ENCODE measurements around the gene HOXA10.
A peak's percentile ranks its signal among the peaks of the same experiment; 100 is the strongest.

HOXA10 gene

DNA sequence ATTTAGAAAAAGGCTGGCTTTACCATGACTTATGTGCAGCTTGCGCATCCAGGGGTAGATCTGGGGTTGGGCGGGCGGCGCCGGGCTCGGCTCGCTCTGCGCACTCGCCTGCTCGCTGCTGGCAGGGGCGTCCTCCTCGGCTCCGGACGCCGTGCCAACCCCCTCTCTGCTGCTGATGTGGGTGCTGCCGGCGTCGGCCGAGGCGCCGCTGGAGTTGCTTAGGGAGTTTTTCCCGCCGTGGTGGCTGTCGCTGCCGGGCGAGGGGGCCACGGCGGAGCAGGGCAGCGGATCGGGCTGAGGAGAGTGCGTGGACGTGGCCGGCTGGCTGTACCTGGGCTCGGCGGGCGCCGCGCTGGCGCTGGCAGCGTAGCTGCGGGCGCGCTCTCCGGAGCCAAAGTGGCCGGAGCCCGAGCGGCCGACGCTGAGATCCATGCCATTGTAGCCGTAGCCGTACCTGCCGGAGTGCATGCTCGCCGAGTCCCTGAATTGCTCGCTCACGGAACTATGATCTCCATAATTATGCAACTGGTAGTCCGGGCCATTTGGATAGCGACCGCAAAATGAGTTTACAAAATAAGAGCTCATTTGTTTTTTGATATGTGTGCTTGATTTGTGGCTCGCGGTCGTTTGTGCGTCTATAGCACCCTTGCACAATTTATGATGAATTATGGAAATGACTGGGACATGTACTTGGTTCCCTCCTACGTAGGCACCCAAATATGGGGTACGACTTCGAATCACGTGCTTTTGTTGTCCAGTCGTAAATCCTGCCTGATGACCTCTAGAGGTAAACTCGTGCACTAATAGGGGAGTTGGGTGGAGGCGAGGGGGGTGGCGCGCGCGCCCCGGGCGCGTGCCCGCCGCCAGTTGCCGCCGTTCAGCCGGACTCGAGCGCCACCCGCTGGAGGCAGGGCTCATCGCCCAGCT lies 30.8 kb downstream of the HOXA10 start, which contains the start of gene HOXA5:
TSS of gene HOXA5 (minus strand) at position 659 of the 927 bp plus-strand sequence. CDS start at position 585, 74 bp downstream.
- no peak for FAIRE-seq

DNA sequence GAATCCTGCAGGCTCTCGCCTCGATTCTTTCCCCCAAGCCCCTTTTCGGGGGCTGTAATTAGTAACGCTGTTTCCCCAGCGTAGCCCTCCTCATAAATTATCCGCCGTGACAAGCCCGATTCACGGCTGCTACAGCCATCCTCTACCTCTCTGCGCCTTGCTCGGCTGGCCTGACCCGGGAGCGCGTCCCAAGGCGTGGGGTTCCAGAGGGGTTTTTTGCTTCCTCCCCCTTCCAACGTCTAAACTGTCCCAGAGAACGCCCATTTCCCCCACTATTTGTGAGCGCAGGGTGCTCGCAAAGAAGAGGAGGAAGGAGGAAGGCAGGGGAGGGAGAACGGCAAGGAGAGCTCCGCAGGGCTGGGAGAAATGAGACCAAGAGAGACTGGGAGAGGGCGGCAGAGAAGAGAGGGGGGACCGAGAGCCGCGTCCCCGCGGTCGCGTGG lies 31.5 kb downstream of the HOXA10 start:
- no peak for FAIRE-seq

DNA sequence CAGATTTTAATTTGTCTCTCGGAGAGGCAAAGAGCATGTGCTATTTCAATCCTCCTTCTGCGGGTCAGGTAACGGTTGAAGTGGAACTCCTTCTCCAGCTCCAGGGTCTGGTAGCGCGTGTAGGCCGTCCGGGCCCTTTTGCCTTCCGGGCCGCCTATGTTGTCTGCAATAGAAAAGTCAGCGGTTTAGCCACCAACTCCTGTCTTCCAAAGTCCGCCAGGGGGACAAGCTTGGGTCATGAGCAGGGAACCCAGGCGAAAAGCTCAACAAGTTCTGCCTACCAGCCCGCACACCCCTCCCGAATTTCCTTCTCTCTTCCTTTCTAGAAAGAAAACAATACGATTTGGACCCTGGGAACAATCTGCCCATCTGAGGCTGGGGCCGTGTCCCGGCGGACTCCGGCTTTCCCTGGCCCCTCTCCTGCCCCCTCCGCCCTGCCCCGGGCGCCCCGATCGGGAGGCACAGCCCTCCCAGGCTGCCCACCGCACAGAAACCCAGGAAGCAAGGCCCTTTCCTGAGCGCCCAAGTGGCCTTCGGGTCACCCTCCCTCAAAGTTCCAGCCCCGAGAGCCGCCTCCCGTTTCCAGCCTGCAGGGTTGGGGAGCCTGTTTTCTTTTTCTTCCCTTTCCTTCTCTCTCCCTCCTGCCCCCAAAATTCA lies 32.1 kb downstream of the HOXA10 start:
- no peak for FAIRE-seq

DNA sequence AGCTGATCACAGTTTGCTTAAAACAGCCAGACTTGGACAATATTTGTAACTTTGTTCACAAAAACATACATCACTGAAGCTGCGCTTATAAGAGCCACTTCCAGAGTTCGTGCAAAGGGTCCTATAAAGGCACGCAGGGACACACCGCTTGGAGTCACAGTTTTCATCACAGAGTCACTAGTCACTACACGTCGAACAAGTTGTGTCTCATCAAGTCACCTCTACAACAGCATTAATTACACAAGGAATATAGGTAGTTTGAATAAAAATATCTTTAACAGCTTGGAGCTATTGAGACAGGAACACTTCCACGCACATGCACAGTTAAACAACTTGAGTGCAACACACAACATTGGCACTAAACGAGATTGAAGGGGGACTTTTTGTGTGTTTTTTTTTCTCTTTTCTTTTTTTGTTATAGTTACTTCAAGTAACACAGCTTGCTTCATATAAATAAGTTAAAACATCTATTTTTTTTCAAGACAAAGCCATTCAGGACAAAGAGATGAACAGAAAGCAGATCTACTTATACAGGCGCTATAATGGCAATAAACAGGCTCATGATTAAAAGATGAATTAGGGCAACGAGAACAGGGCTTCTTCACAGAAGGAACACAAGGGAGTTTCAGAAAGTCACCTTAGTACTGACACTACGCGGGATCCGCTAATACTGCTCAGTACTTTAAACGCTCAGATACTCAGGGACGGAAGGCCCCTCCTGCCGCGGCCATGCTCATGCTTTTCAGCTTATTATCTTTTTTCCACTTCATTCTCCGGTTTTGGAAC lies 32.8 kb downstream of the HOXA10 start:
- no peak for FAIRE-seq

DNA sequence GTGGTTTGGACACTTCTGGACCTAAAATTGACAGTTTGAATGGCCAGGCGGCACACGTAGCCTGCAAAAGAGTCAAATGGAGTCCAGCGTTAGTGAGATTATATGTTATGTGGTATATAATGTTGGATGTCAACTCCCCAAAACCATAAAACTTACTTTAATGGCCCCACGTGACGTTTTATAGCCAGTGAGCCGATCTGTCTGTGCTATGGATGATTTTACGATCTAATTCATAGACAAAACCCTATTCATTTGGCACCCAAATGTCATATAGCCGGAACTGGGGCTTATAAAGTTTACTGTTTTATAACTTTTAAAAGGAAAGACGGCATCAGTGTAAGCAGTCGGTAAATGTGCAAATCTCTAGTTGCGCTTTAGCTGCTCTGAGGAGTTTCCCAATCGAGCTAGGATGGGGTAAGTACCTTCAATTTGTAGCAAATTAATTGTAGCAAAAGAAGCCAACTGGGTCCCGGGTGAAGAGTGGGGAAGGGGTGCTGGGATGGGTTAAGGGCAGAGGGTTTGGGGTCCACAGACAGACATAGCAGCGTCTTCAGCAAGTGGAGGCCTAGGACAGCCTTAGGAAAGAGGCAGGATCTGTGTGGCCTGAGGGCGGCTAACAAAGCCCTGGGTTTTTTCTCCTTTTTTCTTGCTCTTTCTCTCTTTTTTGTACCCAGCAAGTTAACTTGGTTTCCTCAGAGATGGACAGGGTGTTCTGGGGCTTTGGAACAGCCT lies 33.8 kb downstream of the HOXA10 start:
- peak; percentile 66 for FAIRE-seq

DNA sequence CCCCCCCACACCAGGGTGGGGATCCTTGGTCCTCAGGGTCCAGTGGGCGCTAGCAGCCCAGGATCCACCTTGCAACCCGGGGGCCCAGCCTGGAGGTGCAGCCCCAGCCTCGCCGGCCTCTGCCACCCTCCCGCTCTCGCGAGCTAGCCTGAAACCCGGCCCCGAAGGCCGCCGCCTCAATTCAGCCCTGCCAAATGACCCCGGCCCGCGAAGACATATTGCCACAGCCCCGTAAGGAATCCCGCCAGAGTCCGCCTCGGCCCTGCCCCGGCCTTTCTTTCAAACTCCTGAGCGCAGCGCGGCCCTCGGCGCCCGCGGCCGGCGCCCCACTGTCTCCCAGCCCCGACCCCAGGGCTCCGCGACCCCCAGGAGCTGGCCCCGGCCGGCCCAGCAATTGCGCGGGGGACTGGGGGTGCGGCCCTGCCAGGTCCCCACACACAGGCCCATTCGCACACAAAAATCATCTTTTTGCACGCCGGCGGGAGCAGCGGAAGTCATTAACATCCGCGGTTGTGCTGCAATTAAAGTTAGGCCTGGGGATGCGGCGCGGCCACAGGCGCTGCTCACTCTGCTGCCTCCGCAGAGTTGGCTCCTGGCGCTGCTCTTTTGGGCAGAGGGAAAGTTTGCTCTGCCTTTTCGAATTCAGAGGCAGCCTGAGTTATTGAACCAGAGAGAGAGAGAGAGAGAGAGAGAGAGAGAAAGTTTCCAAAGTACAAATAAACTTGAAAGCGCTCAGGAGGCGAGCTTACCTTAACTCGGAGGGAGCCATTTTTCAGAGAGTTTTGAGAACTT lies 34.6 kb downstream of the HOXA10 start:
- FAIRE-seq = no peak

DNA sequence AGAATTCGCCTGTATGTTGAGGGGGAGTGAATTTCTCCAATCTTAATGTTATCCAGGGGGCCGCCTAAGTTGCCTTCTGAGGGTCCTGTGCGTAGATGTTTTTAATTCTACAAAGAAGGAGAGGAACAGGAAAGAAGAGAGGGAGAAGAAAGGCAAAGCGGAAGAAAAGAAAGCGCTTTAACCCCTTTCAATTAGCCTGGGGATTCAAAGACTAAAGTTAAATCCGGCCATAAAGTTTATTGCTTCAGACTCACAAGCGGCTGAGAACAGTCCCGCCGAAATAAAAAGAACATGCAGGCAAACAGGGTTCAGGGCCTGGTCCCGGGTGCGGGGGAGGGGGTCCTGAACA lies 35.2 kb downstream of the HOXA10 start:
- FAIRE-seq = no peak

DNA sequence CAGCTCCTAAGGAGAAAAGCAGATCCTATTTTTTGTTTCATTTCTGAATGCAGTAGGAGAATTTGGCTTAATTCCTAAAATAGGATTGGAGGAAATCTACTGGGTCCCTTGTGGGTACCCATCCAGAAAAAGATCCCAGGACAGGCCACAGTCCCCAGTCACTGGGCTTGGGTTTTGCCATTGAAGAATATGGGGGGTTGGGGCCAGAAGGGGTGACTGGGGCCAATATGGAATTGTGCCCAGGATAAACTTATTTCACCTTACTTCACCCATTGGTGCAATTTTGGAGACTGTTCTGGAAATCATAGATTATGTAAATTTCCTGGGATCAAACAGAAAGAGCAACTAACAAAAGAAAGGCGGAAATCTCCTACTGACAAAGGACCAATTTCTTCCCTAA lies 35.6 kb downstream of the HOXA10 start:
- FAIRE-seq = no peak

DNA sequence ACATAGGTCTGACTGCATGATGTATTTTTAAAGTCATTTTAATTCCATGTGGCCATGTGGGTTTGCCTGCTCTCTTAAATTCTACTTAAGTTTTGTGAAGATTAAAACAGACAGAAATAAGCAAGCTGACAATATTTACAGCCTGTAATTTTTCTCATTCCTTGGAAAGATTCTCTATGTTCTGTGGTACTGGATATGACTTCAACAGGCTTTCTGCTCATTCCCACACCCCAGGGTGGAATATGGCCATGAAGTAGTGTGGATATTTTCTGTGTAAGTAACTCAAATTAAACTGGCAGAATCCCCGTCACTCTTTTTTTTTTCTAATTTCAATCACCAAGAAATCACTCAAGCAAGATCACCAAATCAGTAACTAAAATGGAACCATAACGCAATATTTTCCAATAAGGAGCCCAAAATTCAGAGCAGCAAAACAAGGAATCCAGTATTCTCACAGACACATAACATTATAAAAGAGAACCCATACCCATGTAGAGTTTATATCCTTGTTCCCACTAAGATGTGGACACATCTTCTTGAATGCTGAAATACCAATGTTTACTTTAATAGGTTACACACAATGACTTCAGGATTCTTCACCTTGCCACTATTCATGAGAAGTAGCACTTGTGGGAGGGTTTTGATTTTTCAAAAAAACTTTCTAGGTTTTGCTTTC lies 36.3 kb downstream of the HOXA10 start:
- FAIRE-seq = no peak

DNA sequence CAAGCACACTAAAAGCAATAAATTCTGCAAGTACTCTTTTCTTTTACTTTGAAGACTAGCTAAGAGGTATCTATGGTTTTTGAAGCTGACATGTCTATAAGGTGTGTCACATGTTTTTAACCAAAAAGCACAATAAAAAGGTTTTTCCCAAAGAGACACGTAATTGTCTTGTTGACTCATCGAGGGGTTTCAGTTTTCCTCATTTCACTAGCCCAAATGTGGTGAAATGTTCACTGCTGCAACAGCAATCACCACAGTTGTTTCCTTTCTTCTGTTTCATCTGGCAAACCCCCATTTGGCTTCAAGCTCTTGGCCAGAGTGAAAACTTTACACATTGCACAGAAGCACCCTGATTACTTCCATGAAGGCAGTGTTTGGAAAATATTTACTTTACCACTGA lies 39.7 kb downstream of the HOXA10 start:
- no peak for FAIRE-seq

DNA sequence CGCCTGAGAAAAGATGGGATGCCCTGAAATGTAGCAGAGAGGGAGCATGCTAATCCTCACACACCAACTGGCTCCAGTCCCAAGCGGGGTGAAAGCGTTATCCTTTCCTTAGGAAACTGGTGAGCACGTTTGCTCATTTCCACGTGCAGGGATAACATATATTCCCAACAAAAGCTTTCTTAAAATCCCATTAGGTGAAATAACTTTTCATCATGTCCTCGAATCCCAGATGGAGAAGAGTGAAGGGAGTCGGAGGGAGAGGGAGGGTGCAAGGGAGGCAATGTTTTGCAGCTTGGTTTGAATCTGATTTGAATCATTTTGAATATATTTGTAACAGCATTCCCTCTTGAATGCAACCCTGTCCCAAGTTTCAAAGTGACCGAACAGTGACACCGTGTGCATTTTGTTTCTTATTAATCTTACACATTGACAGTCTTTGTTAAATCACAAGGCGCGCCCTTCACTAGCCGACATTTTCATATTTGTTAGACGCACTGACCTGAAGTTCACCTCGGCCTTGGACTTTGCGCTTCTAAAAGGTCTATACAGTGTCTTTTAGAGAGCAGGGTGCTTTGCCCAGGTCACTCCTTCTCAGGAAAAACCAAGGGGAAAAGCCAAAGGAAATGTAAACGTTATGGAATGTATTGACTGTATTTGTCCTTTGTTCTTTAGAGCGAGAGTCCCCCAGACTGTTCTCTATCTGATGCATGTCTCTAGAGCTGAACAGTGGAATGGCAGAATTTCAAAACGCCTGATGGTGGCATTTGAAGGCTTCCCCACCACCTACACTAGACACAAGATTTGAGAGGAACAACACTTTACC lies 40.5 kb downstream of the HOXA10 start:
- FAIRE-seq = no peak

DNA sequence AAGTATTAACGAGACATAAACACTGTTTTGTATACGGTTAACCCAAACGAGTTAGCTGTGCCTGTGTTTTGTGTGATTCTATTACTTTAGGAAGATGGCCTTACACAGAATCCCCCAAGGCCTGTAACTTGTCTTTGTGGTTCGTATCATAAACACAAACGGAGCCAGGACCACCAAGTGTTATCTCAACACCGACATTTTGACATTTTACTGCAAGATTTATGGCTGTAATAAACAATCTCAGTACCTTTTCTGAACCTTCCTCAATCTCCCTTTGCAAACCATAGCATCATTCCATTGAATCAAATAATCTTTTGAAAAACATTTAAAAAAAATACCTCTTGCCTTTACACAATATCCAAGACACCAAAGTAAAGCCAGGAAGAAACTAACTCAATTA lies 41.1 kb downstream of the HOXA10 start:
- no peak for FAIRE-seq

DNA sequence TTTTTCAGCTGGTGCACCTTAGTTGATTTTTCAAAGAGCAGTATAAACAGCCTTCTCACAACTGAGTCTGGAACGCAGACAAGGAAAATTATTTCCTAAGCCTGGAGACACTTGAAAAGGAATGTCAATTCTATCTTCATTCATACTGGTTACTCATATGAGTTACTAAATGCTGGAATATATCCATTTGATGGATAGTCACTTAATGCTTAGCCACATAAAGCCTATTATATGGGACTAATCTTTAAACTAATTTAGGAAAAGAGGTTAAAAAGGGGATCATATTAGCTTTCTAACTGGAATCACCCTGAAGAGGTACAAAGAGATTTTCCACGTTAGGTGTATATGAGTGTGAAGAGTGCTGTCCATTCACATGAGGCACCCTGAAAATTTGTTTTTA lies 41.9 kb downstream of the HOXA10 start:
- no peak for FAIRE-seq

DNA sequence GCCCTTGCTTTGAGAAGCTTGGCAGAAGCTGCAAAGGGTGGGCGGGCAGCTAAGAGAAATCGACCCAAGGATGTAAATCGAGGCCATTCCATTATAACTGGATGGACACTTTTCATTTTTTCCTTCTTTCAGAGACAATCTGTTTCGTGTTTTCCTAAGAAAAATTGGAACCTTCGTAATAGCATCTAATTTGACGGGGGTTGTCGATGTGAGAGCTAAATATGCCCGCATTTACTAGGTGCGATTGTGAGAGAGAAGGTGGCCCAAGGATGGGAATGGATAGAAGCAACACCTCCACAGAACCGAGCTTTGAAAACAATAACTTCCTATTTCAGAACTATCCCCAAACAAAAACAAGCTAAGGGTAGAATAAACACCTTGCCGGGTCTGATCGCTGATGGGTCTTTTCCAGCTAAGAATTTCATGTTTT lies 42.7 kb downstream of the HOXA10 start:
- FAIRE-seq = no peak

DNA sequence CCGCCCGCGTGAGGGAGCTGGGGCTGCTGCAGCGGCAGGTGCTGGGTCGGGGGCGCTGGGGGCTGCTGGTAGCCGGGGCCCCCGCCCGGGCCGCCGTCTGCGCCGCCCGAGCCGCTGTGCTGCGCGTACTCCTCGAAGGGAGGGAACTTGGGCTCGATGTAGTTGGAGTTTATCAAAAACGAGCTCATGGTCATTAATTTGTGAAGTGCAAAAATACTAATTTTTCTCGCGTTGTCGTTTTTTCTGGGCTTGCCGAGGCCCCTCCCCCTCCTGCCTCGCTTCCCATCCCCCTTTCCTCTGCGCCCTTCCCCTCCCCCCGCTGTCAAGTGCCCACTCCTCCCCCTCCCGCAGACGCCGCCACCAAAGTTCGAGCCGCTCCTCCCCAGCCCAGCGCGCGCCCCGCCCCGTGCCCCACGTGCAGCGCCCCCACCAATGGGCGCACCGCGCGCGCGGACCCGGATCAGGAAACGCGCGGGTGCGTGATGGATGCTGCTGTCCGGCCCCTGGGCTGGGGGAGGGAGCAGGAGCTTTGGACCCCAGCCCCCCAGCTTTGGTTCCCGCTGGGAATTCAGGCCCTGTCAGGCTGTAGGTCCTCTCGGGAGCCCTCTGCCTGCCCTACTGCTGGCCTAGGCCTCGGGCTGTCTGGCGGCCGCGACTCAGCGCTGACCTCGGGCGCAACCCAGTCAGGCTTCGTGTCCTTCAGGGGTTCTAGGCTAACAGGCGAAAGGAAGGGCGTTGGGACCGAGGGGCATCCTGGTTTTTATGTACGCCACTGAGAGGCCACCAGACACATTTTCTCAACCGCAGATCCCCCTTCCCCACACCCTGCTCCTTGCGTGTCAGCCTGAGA lies 43.4 kb downstream of the HOXA10 start, which contains the start of gene HOXA4:
TSS of gene HOXA4 (minus strand) at position 218 of the 850 bp plus-strand sequence. CDS start at position 194, 24 bp downstream.
- FAIRE-seq = no peak

DNA sequence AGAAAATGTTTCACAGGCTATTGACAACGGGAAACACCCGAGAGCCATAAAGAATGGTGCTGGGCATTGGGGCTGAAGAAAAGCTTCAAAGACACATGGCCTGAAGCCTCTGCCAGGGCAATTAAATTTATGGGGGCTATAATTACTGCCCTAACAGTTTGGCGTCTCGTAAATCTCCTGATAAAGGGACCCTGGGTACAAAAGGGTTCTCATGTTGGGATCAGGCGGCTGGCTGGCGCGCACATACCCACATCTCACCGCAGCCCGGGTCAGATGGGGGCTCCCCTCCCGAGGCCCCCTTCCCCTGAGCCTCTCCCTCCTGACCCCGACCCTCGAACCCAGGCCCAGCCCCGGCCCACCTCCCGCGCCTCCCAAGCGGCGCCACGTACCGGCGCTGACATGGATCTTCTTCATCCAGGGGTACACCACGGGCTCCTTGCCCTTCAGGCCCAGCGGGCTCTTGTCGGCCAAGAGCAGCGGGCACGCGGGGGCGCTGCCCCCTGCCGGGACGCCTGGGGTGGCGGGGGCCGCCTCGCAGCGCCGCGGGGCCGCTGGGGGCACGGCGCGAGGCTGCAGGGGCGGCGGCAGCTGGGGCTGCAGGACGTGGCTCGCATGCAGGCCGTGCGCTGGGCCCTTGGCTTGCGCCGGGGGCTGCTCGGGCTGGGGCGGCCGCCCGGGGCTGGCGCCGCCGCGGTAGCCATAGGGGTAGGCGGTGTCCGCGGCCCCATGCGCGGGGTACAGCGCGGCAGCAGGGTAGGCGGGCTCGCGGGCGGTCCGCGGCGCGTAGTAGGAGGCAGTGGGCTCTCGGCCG lies 44.2 kb downstream of the HOXA10 start:
- no peak for FAIRE-seq

DNA sequence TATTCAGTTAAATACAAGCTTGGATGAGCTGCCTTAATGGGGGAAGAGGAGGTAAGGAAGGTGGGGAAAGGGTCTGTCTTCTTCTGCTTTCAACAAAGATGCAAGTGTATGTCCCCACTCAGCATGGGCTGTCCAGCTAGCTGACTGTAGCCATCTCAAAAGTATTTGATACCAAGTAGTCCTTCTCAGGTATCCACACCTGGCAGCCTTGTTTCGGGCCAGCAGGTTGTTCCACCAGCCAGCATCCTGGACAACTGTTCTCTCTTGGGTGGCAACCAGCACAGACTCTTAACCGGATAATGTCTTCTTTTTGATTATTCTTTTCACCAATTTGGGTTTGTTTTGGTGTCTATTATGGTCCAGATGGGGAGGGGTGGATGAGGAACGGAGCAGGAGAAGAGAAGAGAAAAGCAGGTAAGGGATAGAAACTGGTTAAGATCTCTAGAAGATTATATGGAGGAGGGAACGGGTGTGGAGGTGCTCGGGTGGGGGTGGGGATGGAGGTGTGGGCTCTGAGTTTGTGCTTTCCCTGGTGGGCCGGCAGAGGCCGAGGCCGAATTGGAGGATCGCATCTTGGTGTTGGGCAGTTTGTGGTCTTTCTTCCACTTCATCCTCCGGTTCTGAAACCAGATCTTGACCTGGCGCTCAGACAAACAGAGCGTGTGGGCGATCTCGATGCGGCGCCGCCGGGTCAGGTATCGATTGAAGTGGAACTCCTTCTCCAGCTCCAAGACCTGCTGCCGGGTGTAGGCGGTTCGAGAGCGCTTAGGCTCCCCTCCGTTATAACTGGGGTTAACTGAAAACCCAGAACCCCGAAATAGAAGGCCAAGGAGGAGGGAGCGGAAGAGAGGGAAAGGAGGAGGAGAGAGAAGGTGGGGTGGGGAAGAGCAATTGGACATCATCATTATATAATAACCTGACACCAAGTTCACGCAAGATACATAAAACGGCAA lies 45.1 kb downstream of the HOXA10 start:
- FAIRE-seq = no peak

All from colon (tissue), 2 donors.